Esophagus muscularis mucosa (tissue), 4 donors: ENCODE data around the gene ANKRD13C. TPM values are rescaled to one million over a fixed set of nuclear protein-coding genes. Genes with fewer than 3 reads are reported as not detected.

Experiments used
- DNase-seq: peaks from one replicate; pipeline ENCODE4 v3.0.0-alpha.2; 2017; ENCODE audit errors: extremely low spot score
- H3K27ac ChIP-seq, 4 donors: fragments of 200-600 bp; sonication (generic); replicated peaks in 1 of 4; 1 replicate in 3 of 4; 2 replicates in 1 of 4; pipeline ENCODE4 v1.5.1; 2016 to 2019; ENCODE audit warnings: mild to moderate bottlenecking in 1 of 4
- H3K27me3 ChIP-seq, 4 donors: fragments of 200-600 bp; sonication (generic); one replicate each; pipeline versions ENCODE4 v1.5.1 to v1.6.0; 2016 to 2019
- H3K36me3 ChIP-seq, 4 donors: fragments of 200-600 bp; sonication (generic); one replicate each; pipeline ENCODE4 v1.5.1; 2016 to 2019
- H3K4me1 ChIP-seq, 4 donors: fragments of 200-600 bp; sonication (generic); one replicate each; pipeline ENCODE4 v1.5.1; 2016 to 2019
- H3K4me3 ChIP-seq, 4 donors: fragments of 200-600 bp; sonication (generic); 1 replicate in 2 of 4; 2 replicates in 2 of 4; pipeline ENCODE4 v1.5.1; 2016 to 2019; ENCODE audit warnings: mild to moderate bottlenecking in 4 of 4, moderate library complexity in 1 of 4
- H3K9me3 ChIP-seq, 4 donors: fragments of 200-600 bp; sonication (generic); 1 replicate in 3 of 4; 2 replicates in 1 of 4; pipeline ENCODE4 v1.5.1; 2016 to 2019
- EP300 ChIP-seq: sonication (generic); formaldehyde crosslinking; IDR thresholded peaks from one replicate; pipeline ENCODE4 v1.6.1; 2017; ENCODE audit warnings: antibody characterized with exemption
- POLR2A ChIP-seq: fragments of 450-650 bp; IDR thresholded peaks from one replicate; pipeline ENCODE4 v1.6.1; 2017; ENCODE audit warnings: antibody characterized with exemption, moderate library complexity, mild to moderate bottlenecking, low read depth
- POLR2AphosphoS5 ChIP-seq, 2 donors: sonication (generic); formaldehyde crosslinking; IDR thresholded peaks; one replicate each; pipeline ENCODE4 v1.6.1; 2017; ENCODE audit warnings: antibody characterized with exemption in 2 of 2
- WGBS: methylation state at CpG from one replicate; pipeline ENCODE4 v1.1.5; 2018; 5-methylcytosine and 5-hydroxymethylcytosine counted together
- intact Hi-C: fragments of 100-400 bp; cut with DNase I; formaldehyde crosslinking; loops from one replicate; pipeline ENCODE4 v1.15.1; 2023
- total RNA-seq, 4 donors: library from RNA; depleted of rRNA; stranded (reverse); fragments of >200 nt; gene quantifications; one replicate each; pipeline versions ENCODE4 v1.1.0 to v1.2.1, GENCODE V29; 2016
- TF ChIP-seq, protein P1 (sequence below), 3 experiments: fragments of 200-600 bp in 2 of 3; fragments of 450-650 bp in 1 of 3; sonication (generic) in 2 of 3; IDR thresholded peaks; one replicate each; pipeline ENCODE4 v1.5.1; 2017 to 2019; ENCODE audit warnings: antibody characterized with exemption in 3 of 3, mild to moderate bottlenecking in 2 of 3, moderate library complexity in 1 of 3

The ANKRD13C gene, protein sequence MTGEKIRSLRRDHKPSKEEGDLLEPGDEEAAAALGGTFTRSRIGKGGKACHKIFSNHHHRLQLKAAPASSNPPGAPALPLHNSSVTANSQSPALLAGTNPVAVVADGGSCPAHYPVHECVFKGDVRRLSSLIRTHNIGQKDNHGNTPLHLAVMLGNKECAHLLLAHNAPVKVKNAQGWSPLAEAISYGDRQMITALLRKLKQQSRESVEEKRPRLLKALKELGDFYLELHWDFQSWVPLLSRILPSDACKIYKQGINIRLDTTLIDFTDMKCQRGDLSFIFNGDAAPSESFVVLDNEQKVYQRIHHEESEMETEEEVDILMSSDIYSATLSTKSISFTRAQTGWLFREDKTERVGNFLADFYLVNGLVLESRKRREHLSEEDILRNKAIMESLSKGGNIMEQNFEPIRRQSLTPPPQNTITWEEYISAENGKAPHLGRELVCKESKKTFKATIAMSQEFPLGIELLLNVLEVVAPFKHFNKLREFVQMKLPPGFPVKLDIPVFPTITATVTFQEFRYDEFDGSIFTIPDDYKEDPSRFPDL
- total RNA-seq, result 10 to 100 TPM; 23.0 to 30.2 (median 26.5) TPM

DNA sequence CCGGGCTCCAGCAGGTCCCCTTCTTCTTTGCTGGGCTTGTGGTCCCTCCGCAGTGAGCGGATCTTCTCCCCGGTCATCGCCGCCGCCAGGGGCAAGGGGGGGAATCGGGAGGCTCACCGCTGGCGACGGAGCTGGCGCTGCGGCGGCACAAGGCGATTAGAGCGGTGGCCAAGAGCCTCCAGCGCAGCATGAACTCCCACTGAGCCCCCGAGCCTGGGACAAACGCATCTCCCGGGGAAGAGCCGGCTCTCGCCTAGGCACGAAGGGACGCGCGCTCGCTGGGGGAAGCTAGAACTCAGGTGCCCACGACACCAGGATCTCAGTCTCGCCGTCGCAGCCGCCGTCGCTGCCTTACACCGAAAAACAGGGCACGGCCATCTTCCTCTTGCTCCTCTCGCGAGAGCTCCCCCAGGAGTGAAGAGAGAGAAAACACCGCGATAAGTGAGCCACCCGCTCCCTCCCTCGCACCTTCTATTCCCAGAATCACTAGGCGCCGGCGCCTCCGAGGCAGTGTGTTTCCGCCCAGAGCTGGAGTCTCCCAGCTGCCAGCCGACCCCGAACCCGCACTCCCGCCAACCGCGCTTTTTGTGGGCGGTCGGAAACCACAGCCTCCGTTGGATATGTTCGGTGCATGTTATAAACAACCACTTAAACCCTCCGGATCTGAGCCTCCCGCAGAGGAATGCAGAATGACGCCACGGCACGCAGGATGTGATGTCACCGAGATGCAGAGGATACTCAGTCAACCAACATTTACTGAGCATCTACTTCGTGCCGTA is at the start of gene ANKRD13C:
Gene ANKRD13C, minus strand, starts transcription at position 391 of the 779 bp plus-strand sequence. Its CDS starts 314 bp downstream, at position 77.
- TF ChIP-seq, protein P1, sequence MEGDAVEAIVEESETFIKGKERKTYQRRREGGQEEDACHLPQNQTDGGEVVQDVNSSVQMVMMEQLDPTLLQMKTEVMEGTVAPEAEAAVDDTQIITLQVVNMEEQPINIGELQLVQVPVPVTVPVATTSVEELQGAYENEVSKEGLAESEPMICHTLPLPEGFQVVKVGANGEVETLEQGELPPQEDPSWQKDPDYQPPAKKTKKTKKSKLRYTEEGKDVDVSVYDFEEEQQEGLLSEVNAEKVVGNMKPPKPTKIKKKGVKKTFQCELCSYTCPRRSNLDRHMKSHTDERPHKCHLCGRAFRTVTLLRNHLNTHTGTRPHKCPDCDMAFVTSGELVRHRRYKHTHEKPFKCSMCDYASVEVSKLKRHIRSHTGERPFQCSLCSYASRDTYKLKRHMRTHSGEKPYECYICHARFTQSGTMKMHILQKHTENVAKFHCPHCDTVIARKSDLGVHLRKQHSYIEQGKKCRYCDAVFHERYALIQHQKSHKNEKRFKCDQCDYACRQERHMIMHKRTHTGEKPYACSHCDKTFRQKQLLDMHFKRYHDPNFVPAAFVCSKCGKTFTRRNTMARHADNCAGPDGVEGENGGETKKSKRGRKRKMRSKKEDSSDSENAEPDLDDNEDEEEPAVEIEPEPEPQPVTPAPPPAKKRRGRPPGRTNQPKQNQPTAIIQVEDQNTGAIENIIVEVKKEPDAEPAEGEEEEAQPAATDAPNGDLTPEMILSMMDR (IDR thresholded peaks at IDR 0.05), result peak in 1 of 3 experiments; percentile 3
- TF ChIP-seq POLR2AphosphoS5 (IDR thresholded peaks at IDR 0.05) (peak; percentile 91 to 96), POLR2A (peak; percentile 60), EP300 (no peak)
- H3K9me3 ChIP-seq, result no peaks in the 10 kb centered on the region
- H3K27me3 ChIP-seq, result no peaks in the 10 kb centered on the region
- H3K4me3 ChIP-seq, result peak within 1 kb of the TSS; percentile 82 to 88 (median 88)
- H3K36me3 ChIP-seq, result peaks cover 0 to 4% (median 0%) of the 10 kb centered on the region in 4 donors
- DNase-seq, result peak; percentile 98
- H3K4me1 ChIP-seq, result peaks cover 21 to 58% (median 53%) of the 10 kb centered on the region in 4 donors
- H3K27ac ChIP-seq, result peak within 1 kb of the TSS; percentile 90 to 98 (median 94)
- 2% methylated on average over 10 of the region's 65 CpGs for WGBS
- intact Hi-C loops, result loop anchor here (1.0 to 2.0 kb wide), 2 partner anchors 56 to 133 kb away; partner anchors contain the start of genes CTH and SRSF11

DNA sequence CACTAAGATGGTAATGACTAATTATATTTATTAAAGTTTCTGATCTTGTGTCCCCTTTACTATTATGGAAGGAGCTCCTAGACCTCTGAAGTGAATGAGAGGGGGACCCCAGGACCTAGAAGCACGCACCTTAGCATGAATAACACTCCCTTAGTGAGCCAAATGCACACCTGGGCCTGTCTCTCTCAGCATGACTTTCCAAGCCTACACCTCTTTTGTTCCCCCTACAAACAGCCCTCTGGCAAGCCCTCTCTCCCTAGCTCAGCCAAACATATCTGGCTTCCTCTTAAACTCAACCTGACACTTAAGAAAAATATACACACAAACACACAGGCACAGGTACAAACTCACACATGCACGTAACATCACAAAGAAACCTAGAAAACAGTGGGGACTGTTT is 49.2 kb upstream of the ANKRD13C start:
- TF ChIP-seq, protein P1 (IDR thresholded peaks at IDR 0.05), result no peak
- no peak for TF ChIP-seq POLR2A
- TF ChIP-seq POLR2AphosphoS5 (IDR thresholded peaks at IDR 0.05), result no peak
- no peak for TF ChIP-seq EP300
- no peak overlapping the region for H3K27ac ChIP-seq
- DNase-seq, result no peak
- H3K4me3 ChIP-seq, result no peak overlapping the region
- no peaks in the 10 kb centered on the region for H3K27me3 ChIP-seq
- WGBS, result 100% methylated on average over 2 of the region's 2 CpGs
- H3K36me3 ChIP-seq, result no peaks in the 10 kb centered on the region
- intact Hi-C loops, result no loop called here
- H3K9me3 ChIP-seq, result no peaks in the 10 kb centered on the region
- H3K4me1 ChIP-seq, result no peaks in the 10 kb centered on the region

DNA sequence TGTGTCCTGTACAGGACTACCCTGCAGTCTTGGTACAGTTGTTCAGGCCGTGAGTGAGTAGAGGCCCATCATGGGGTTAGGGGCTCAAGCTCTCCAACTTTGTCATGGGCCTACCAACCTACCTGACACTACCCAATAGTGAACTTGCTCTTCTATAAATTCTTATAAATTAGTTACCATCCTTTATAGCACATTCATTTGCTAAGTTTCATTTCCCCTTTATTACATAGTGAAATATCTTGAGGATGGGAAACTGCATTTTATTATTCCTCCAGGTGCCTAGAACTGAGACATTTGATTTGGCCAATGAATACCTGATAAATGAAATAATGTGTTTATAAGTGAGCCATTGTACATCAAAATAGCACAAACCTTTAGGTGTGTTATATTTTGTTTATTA is 47.5 kb upstream of the ANKRD13C start:
- no peaks in the 10 kb centered on the region for H3K27me3 ChIP-seq
- H3K36me3 ChIP-seq, result no peaks in the 10 kb centered on the region
- no peaks in the 10 kb centered on the region for H3K4me1 ChIP-seq
- H3K9me3 ChIP-seq, result no peaks in the 10 kb centered on the region
- DNase-seq, result no peak
- TF ChIP-seq POLR2A, result no peak
- TF ChIP-seq, protein P1 (IDR thresholded peaks at IDR 0.05), result no peak
- no peak for TF ChIP-seq EP300
- TF ChIP-seq POLR2AphosphoS5 (IDR thresholded peaks at IDR 0.05), result no peak
- H3K27ac ChIP-seq, result no peak overlapping the region
- H3K4me3 ChIP-seq, result no peak overlapping the region
- WGBS, result 89% methylated on average over 1 of the region's 1 CpG
- intact Hi-C loops, result no loop called here

DNA sequence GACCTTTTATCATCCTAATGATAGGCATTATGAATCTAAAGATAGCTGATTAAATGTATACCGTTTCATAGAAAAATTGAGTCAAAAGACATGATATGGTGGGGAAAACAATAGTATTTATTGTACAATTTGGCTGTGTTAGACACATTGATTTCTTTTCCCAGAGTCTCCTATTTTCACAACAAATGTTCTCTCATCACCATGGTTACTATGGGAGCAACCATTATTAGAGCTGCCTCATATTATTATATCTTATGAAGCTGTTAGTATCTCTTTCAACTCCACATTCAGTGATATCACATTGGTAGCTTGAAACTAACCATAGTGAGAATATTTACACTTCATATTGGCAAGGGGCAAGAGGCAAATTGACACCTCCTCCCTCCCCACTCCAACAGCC is 45.8 kb upstream of the ANKRD13C start:
- no peaks in the 10 kb centered on the region for H3K4me1 ChIP-seq
- H3K36me3 ChIP-seq, result no peaks in the 10 kb centered on the region
- H3K4me3 ChIP-seq, result no peak overlapping the region
- WGBS, result 76% methylated on average over 1 of the region's 1 CpG
- intact Hi-C loops, result no loop called here
- H3K27ac ChIP-seq, result no peak overlapping the region
- H3K27me3 ChIP-seq, result no peaks in the 10 kb centered on the region
- DNase-seq, result no peak
- no peak for TF ChIP-seq EP300
- TF ChIP-seq POLR2AphosphoS5 (IDR thresholded peaks at IDR 0.05), result no peak
- TF ChIP-seq POLR2A, result no peak
- TF ChIP-seq, protein P1 (IDR thresholded peaks at IDR 0.05), result no peak
- H3K9me3 ChIP-seq, result no peaks in the 10 kb centered on the region
